WTC11 (cell line): ENCODE results near the gene CAD.

Experiments
- ATF6 ChIP-seq: sonication (generic); formaldehyde crosslinking; IDR thresholded peaks from 2 replicates; pipeline ENCODE4 v1.8.1; 2023; ENCODE audit warnings: mild to moderate bottlenecking, missing genetic modification reagents
- CREM ChIP-seq: sonication (generic); formaldehyde crosslinking; IDR thresholded peaks from 2 replicates; pipeline ENCODE4 v1.8.1; 2022; ENCODE audit warnings: mild to moderate bottlenecking, missing genetic modification reagents, moderate library complexity
- CTCF ChIP-seq: fragments of 200-600 bp; IDR thresholded peaks from 2 replicates; pipeline ENCODE4 v1.8.0; 2022; ENCODE audit warnings: antibody characterized with exemption
- FOXK1 ChIP-seq: sonication (generic); formaldehyde crosslinking; IDR thresholded peaks from 2 replicates; pipeline ENCODE4 v1.8.0; 2022; ENCODE audit warnings: mild to moderate bottlenecking, moderate library complexity, missing genetic modification reagents
- KAT7 ChIP-seq: sonication (generic); formaldehyde crosslinking; IDR thresholded peaks from 2 replicates; pipeline ENCODE4 v1.8.1; 2023; ENCODE audit warnings: missing genetic modification reagents, mild to moderate bottlenecking, borderline replicate concordance
- NR2C2 ChIP-seq: sonication (generic); formaldehyde crosslinking; IDR thresholded peaks from 2 replicates; pipeline ENCODE4 v1.8.0; 2022; ENCODE audit warnings: mild to moderate bottlenecking, missing genetic modification reagents
- SP1 ChIP-seq: sonication (generic); formaldehyde crosslinking; conservative IDR thresholded peaks from 2 replicates; pipeline ENCODE4 v1.8.1; 2022; ENCODE audit warnings: missing genetic modification reagents
- TEAD4 ChIP-seq: sonication (generic); formaldehyde crosslinking; IDR thresholded peaks from 2 replicates; pipeline ENCODE4 v1.8.0; 2022; ENCODE audit warnings: mild to moderate bottlenecking, missing genetic modification reagents
- TF ChIP-seq, protein P1 (sequence below): sonication (generic); formaldehyde crosslinking; IDR thresholded peaks from 2 replicates; pipeline ENCODE4 v1.8.1; 2023; ENCODE audit warnings: mild to moderate bottlenecking, missing genetic modification reagents, moderate library complexity
- TF ChIP-seq, protein P2 (sequence below): sonication (generic); formaldehyde crosslinking; IDR thresholded peaks from 2 replicates; pipeline ENCODE4 v1.8.1; 2023; ENCODE audit warnings: mild to moderate bottlenecking, missing genetic modification reagents, moderate library complexity

GRCh38 chr2:27221166-27221565, 4.0 kb downstream of the CAD start:
- no peak for TF ChIP-seq CTCF
- TF ChIP-seq TEAD4 (CRISPR knock-in tag): no peak
- TF ChIP-seq KAT7 (CRISPR knock-in tag): no peak
- no peak for TF ChIP-seq SP1
- TF ChIP-seq, protein P1, sequence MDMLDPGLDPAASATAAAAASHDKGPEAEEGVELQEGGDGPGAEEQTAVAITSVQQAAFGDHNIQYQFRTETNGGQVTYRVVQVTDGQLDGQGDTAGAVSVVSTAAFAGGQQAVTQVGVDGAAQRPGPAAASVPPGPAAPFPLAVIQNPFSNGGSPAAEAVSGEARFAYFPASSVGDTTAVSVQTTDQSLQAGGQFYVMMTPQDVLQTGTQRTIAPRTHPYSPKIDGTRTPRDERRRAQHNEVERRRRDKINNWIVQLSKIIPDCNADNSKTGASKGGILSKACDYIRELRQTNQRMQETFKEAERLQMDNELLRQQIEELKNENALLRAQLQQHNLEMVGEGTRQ (CRISPR knock-in tag): no peak
- TF ChIP-seq NR2C2 (CRISPR knock-in tag): no peak
- TF ChIP-seq, protein P2, sequence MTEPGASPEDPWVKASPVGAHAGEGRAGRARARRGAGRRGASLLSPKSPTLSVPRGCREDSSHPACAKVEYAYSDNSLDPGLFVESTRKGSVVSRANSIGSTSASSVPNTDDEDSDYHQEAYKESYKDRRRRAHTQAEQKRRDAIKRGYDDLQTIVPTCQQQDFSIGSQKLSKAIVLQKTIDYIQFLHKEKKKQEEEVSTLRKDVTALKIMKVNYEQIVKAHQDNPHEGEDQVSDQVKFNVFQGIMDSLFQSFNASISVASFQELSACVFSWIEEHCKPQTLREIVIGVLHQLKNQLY (CRISPR knock-in tag): no peak
- TF ChIP-seq FOXK1 (CRISPR knock-in tag): no peak
- TF ChIP-seq CREM: no peak
- no peak for TF ChIP-seq ATF6 (CRISPR knock-in tag)
